ENCODE data around the gene ZNF710. TPM values are rescaled to one million over a fixed set of nuclear protein-coding genes. Genes with fewer than 3 reads are reported as not detected.

ZNF710 gene
- total RNA-seq = 8.1 and 8.9 TPM in 2 replicates

DNA sequence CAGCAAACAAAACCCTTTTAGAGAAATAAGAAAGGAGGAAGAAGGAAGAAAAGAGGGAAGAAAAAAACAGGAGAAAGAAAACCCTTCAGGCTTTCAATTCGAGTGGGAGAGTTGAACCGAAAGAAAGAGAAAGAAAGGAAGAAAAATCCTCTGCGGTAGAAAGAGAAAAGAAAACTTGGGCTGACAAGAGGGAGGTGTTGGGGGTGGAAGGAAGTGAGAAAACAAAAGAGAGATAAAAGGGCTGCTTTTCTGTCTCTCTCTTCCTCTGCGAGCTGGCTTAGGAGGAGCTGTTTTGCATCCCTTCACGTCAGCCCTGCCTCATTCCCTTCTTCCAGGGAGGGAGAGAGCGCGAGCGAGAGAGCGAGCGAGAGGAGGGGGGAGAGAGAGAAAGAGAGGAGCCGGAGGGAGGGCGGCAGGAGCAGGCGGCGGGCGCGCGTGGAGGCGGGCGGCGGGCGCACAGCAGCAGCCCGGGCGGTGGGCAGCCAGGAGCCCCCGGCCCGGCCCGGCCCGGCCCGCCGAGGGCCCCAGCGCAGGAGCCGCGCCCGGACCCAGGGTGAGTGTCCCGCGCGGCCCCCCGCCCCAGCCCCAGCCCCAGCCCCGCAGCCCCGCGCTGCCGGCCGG is at the start of gene ZNF710:
TSS of gene ZNF710 (plus strand) at position 263 of the 621 bp plus-strand sequence. CDS start 65,814 bp downstream, outside the sequence.

GRCh38 chr15:90101969-90102890 is 101.1 kb downstream of the ZNF710 start, which contains the start of gene IDH2:
IDH2 (minus strand) TSS chr15:90102468; CDS start chr15:90102390, 78 bp downstream.

Other genes starting within 250 kb of the ZNF710 start
- gene MESP2, start 225.0 kb upstream of the ZNF710 start, total RNA-seq = under 0.01 and 2.8 TPM in 2 replicates
- gene ANPEP, start 186.5 kb upstream of the ZNF710 start, total RNA-seq = 275 and 280 TPM in 2 replicates
- 45.6 and 48.0 TPM in 2 replicates for gene AP3S2, start 107.3 kb upstream of the ZNF710 start, total RNA-seq
- gene ARPIN, start 88.4 kb upstream of the ZNF710 start, total RNA-seq = 6.1 and 9.7 TPM in 2 replicates
- 61.5 and 76.1 TPM in 2 replicates for gene IDH2, start 101.1 kb downstream of the ZNF710 start, total RNA-seq
- 13.8 and 19.3 TPM in 2 replicates for gene SEMA4B, start 200.0 kb downstream of the ZNF710 start, total RNA-seq
- gene CIB1, start 232.6 kb downstream of the ZNF710 start, total RNA-seq = 47.1 and 57.7 TPM in 2 replicates
- gene GDPGP1, start 232.9 kb downstream of the ZNF710 start, total RNA-seq = 1.2 and 2.3 TPM in 2 replicates
- gene TTLL13, start 248.2 kb downstream of the ZNF710 start, total RNA-seq = not detected in 2 replicates

Data from myometrial cell (primary cell).